Superior temporal gyrus (tissue), 1 donor: Measurements from ENCODE around the gene TNFRSF1A.
A peak's percentile ranks its signal among the peaks of the same experiment; 100 is the strongest.

Source experiments
- DNase-seq: peaks from one replicate; pipeline ENCODE4 v3.0.0-alpha.2; 2016; ENCODE audit errors: extremely low spot score

Gene TNFRSF1A

GRCh38 chr12:6341417-6342139 lies at the start of gene TNFRSF1A:
Gene TNFRSF1A (minus strand): TSS chr12:6342076. CDS start chr12:6341814, 262 bp downstream.
- peak; percentile 31 for DNase-seq

DNA sequence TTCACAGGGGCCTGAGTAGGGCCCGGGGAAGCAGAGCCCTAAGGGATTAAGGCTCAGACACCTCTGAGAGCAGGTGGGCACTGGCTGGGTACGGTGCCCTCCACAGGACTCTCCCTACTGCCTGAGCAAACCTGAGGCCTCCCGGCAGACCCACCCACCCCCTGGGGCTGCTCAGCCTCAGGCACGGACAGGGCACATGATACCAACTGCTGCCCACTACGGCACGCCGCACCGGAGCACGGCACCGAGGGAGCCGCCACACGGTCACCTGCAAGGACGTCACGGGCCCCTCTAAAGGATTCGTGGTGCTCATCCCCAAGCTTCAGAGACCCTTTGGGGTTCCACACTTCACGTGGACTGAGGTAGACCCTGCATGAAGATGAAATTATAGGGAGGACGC lies 49.1 kb upstream of the TNFRSF1A start:
- DNase-seq, result no peak

GRCh38 chr12:6390084-6390799 lies 48.4 kb upstream of the TNFRSF1A start:
- DNase-seq, result no peak

DNA sequence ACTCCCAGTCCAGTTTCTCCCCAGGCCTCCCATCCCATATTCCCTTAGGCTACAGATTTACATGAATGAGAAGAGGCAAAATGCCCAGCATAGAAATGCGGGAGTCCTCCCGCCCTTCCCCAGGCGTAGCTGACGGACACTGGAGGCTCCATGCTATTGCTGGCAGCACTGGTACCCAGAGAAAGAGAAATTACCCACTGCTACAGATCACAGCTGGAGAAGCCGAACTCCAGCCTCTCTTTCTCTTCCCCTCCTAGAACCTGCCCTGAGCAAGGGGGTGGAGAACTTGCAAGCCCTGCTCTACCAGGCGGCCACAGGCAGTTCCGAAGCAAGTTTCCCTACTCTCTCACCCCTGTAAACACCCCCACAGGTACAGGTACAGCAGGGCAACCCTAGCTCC lies 45.7 kb upstream of the TNFRSF1A start:
- DNase-seq, result no peak

DNA sequence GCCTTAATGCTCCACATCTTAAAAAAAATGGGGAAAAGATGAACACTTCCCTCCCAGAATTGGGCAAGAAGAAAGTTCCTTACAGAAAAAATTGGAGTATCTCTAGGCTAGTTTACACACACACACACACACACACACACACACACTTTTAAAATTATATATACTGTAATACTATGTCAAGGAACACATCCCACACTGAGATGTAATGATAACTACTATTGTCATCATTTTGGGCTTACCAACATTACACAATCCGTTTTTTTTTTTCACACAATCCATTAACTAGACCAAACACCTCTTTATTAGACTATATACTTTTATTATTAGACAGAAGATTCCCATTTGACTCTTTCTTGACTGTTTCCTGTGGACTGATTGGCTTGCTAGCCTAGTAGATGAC lies 44.6 kb upstream of the TNFRSF1A start:
- no peak for DNase-seq

- no peak for DNase-seq
Measured at GRCh38 chr12:6386038-6386437, 44.2 kb upstream of the TNFRSF1A start.

DNA sequence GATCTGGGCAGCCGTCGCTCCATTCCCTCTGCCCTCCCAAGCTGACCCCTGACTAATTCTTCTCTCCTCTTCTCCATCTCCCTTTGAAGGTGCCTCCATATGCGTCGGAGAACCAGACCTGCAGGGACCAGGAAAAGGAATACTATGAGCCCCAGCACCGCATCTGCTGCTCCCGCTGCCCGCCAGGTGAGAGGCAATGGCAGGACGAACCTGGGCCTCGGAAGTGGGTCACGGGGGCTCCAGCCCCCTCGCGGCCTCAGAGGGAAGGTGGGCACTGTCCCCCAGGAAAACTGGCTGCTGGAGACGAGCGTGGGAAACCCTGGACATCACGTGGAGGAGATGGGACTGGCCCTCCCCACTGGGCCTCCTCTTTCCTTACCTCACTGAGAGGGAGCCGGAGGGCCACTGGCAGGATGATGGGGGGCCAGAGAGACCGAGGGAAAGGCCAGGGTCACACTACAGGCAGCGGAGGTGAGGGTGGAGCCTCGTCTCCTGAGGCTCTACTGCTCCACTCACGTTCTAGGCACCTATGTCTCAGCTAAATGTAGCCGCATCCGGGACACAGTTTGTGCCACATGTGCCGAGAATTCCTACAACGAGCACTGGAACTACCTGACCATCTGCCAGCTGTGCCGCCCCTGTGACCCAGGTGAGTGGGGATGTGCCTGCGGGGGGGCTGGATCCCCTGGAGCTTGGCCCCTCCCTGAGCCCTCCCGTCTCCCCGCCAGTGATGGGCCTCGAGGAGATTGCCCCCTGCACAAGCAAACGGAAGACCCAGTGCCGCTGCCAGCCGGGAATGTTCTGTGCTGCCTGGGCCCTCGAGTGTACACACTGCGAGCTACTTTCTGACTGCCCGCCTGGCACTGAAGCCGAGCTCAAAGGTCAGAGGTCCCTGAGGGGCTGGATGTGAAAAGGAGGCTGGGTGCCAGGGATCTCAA lies 42.9 kb upstream of the TNFRSF1A start:
- no peak for DNase-seq

- DNase-seq, result no peak
Measured at GRCh38 chr12:6383572-6384498, 42.0 kb upstream of the TNFRSF1A start, which contains the start of gene LTBR. Gene LTBR (plus strand): TSS chr12:6384162. CDS start chr12:6384359, 197 bp downstream.

- no peak for DNase-seq
Measured at GRCh38 chr12:6382982-6383381, 41.1 kb upstream of the TNFRSF1A start.

GRCh38 chr12:6382371-6382770 lies 40.5 kb upstream of the TNFRSF1A start:
- DNase-seq, result no peak

DNA sequence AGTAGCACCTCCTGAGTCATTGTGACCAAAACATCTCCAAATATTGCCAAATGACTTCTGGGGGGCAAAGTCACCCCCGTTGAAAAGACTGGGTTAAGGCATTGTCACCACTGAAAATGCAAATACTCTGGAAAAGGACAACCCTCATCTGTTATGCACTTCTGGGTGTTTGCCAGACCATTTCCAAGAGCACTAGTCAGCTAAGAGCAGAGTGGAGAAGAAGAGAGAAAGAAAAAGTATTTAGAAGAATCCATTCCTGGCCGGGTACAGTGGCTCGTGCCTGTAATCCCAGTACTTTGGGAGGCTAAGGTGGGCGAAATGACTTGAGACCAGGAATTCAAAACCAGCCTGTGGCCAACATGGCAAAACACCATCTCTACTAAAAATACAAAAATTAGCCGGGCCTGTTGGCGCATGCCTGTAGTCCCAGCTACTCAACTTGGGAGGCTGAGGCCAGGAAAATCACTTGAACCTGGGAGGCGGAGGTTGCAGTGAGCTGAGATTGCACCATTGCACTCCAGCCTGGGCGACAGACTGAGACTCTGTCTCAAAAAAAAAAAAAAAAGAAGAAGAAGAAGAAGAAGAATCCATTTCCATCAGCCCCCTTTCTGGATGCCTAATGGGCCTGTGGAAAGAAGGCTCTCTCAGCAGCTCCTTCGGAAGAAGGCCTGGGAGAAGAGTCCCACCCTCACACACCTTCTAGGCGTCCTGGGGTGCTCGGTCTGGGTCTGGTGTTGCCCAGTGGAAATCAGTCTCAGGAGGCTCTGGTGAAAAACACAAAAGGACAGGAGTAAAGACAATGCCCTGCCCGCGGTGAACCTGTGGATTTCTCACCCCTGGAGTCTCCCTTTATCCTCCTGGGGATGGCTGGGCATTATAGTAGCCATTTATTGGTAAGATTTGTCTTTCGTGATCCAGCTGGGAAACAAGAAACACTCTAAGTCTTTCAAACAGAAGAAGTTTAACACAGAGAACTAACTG lies 38.6 kb upstream of the TNFRSF1A start:
- DNase-seq, result no peak

- no peak for DNase-seq
Measured at GRCh38 chr12:6378709-6379472, 37.0 kb upstream of the TNFRSF1A start.

DNA sequence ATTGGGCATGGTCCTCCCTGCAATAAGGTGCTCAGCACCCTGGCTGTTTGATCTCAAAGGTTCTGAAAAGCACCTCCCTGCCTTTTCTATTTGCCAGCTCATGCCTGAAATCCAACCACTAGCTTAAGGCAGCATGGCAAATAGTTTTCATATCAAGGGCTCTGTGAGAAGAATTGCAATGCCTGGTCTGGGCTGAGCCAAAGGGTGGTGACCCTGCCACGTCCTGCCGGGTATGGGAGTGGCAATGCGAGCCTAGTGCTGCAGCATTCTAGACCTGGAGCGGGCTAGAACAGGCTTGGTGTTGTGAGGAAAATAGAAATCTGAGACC lies 35.8 kb upstream of the TNFRSF1A start:
- DNase-seq, result no peak

DNA sequence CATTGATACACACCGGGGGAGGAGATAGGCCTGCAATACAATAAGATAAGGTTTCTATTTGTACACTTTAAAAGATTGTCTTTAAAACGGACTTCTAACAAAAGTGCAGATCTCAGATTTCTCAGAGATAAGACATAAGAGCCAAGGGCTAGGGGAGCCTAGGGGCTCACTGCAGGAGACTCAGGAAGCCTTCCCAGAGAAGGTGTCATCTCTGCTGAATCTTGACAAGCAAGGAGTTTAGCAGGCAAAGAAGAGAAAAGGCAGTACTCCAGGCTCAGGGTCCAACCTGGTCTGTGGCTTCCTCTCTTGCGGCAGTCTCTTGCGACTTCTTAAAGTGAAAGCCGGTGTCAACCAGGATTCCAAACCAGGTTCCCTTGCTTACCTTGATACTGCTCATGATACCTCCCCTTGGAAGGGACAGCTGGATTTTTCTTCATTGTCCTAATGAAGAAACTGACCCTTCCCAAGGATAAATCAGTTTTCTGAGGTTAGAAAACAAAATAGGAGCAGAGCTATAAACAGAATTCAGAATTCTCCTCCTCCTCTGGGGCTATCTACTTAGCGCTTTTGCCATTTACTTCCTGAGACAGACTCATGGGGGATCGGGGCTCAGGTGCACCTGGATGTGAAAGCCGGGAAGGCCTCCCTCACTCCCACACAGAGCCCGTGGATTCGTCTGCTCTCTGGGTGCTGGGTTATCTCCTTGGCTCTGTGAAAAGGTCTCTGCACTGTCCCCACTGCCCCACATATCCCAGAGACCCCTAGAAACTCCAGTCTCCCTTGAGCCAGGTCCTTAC lies 35.2 kb upstream of the TNFRSF1A start:
- DNase-seq, result no peak

DNA sequence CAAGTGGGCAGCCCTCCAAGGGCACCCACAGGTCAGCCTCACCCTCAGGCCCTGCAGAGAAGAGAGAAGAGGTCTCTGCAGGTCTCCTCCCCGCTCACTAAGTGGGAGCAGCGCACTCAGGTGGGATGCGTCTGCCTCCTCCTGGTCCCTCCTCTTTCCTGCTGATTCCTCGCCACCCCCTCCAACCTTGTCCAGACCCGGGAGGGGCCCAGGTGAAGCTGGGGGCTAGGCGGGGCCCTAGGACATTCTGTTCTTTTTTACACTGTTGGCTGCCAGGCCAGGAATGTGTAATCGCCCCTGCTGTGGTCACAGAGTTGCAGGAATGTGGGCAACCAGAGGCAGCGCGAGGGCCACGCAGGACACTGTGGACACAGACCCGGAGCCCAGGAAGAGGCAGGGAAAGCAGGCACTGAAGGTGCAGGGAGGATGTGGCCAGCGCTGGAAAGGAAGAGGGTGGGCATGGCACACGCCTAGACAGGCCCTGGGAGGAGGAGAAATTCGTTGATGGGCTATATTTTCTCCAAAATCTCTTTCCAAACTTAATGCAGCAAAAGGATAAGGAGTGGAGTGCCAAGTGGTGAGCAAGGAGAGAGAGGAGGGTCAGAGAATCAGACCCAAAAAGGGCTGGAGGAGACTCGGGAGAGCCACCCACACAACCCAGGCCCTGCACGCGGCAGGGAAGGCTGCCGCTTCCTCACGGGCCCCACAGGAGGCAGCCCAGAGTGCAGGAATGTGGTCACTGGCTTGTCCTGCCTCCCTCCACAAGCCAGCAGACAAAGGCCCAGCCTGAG lies 34.4 kb upstream of the TNFRSF1A start:
- no peak for DNase-seq

DNA sequence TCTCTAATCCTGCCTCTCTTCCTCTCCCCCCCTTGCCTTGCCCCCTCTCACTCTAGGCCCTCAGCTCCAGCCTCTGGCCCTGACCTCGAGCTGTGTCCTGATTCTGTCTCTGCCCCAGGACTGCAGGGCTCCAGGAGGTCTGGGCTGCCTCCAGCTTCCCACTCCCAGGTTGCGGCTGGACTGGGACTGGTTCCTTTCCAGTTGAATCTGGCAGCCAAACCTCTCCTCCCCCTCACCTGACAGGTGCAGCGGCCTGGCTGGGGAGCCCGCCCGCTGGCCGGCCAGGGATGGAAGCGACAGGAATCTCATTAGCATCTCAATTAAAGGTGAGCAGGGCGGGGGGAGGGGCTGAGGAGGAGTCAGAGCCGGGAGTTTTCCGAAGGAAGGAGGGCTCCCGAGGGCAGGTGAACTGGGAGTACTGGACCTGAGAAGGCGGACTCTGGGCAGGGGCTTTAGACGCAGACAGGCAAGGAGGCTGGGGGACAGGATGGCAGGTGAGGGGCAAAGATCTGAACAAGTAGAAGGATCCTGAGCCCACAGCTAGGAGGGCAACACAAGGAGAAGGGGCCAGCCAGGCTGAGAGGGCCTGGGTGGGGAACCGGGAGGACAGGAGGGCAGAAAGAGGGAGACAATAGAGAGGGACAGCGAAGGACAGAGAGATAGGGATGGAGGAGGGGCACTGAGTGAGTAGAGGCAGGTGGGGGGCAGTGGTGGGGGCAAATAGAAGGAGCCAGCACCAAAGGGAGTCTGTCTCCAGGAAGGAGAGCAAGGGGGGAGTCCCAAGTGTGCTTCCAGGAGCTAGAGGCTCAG lies 33.6 kb upstream of the TNFRSF1A start, which contains the start of gene SCNN1A:
Gene SCNN1A (minus strand): TSS at position 295 of the 810 bp plus-strand sequence. CDS start 780 bp downstream, outside the sequence.
- no peak for DNase-seq

DNA sequence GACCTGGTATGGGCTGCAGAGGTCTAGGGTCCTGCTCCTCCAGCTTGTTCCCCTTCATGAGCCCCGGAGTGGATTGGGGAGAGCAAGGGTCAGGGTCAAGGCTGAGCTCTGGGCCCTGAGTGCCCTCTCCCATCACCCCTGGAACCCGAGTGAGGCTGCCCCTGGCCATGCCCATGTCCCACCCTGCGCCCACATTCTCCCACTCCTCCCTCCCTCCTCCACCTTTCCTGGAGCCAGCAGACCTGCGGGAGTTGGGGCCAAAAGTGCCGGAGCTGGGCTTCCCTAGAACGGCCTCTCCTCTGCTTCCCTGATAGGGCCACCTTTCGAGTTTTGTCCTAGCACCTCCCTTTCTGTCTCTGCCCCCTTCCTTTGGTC lies 32.9 kb upstream of the TNFRSF1A start:
- no peak for DNase-seq
